Activated naive CD4-positive, alpha-beta T cell treated with anti-CD3 and anti-CD28 coated beads, Interleukin-2, amount 50 U/mL, for 24 hours (primary cell): Measurements from ENCODE around the gene AURKA.
"Not testable (repeated sequence)": the region's sequence is repeated elsewhere in the genome, so short reads cannot be mapped to it uniquely, and the experiment has no call there.

ENCODE experiments used
- H3K27ac Mint-ChIP-seq: one replicate; pipeline ENCODE4 v1.8.0; 2021; ENCODE audit warnings: mild to moderate bottlenecking, mixed read lengths
- H3K27me3 Mint-ChIP-seq: one replicate; pipeline ENCODE4 v1.8.0; 2021; ENCODE audit warnings: mixed read lengths
- H3K36me3 Mint-ChIP-seq: one replicate; pipeline ENCODE4 v1.8.0; 2021; ENCODE audit warnings: mixed read lengths
- H3K4me1 Mint-ChIP-seq: one replicate; pipeline ENCODE4 v1.8.0; 2021; ENCODE audit warnings: mixed read lengths
- H3K4me3 Mint-ChIP-seq: one replicate; pipeline ENCODE4 v1.8.0; 2021; ENCODE audit warnings: mild to moderate bottlenecking, mixed read lengths
- H3K9me3 Mint-ChIP-seq: one replicate; pipeline ENCODE4 v1.8.0; 2021; ENCODE audit warnings: mixed read lengths

The AURKA gene

DNA sequence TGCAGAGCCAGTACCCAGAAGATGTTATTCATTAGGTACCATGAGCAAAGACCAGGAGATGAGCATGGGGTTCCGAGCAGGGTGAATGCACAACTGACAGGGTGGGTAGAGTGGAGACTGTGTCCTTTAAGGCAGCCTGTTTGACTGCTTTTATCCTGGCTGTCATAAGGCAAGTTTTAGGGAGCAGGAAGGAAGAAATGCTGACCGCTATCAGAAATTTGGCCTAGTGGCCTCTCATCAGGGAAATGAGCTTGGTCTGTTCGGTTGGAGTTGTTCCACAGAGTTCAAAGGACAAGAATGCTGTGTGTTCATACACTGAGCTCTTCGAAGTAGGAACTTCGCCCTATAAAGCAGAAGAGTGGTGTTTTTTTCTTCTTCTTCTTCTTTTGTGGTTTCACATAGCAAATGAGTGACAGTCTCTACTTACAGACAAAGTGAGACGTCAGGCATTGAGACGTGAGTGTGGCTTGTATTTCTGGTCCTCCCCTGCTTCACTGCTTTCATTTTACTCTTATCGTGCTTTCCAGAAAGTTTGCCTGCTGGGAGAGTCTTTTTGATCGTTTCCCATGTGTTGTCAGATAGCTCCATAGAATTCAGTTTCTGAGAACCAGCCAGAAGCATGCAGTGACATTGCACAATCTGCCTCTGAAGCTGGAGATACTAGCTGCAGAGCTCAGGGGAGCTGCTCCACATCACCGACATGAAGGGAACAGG, 19.9 kb upstream of the AURKA start, which contains the start of gene CASS4:
Gene CASS4 (plus strand): TSS at position 502 of the 714 bp plus-strand sequence. CDS start 199 bp downstream, at position 701.
- Mint-ChIP-seq H3K36me3 (peaks cover 7% of the 10 kb centered on the region), H3K27ac (peak within 1 kb of the TSS; percentile 97), H3K27me3 (no peaks in the 10 kb centered on the region), H3K4me1 (peaks cover 61% of the 10 kb centered on the region), H3K9me3 (no peaks in the 10 kb centered on the region), H3K4me3 (peak within 1 kb of the TSS; percentile 86)

DNA sequence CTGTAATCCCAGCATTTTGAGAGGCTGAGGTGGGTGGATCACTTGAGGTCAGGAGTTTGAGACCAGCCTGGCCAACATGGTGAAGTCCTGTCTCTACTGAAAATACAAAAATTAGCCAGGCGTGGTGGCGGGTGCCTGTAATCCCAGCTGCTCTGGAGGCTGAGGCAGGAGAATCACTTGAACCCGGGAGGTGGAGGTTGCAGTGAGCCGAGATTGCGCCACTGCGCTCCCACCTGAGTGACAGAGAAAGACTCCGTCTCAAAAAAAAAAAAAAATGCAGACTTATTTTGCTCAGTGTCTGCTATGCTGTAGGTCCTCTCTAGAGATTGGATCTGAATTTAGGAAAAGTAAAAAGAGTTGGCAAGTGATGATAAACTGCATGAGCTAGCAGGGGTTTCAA, 19.3 kb upstream of the AURKA start:
- H3K4me3 Mint-ChIP-seq, result peak overlapping the region; percentile 86
- peaks cover 57% of the 10 kb centered on the region for H3K4me1 Mint-ChIP-seq
- H3K27me3 Mint-ChIP-seq, H3K36me3 Mint-ChIP-seq, H3K9me3 Mint-ChIP-seq: not testable (repeated sequence)
- peak overlapping the region; percentile 97 for H3K27ac Mint-ChIP-seq

DNA sequence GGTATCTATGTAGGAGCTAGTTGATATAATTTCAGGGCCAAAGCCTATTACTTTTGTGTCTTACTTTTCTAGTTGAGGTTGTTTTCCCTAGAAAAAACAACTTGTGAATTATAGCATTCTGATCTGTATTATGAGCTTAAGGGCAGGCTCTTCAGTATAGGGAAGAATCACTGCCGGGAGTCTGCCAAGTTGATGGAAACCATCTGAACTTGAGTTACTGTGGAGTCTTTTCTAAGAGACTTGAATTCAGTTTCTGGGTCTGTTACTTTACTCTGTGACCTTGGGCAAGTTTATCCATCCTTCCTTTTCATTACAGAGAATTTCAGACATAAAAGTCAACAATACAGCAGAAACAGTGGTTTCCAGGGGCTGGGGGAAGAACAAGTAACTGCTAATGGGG, 17.9 kb upstream of the AURKA start:
- H3K27ac Mint-ChIP-seq, result peak overlapping the region; percentile 82
- no peaks in the 10 kb centered on the region for H3K27me3 Mint-ChIP-seq
- no peaks in the 10 kb centered on the region for H3K9me3 Mint-ChIP-seq
- H3K4me1 Mint-ChIP-seq, result peaks cover 58% of the 10 kb centered on the region
- no peak overlapping the region for H3K4me3 Mint-ChIP-seq
- H3K36me3 Mint-ChIP-seq, result peaks cover 10% of the 10 kb centered on the region

DNA sequence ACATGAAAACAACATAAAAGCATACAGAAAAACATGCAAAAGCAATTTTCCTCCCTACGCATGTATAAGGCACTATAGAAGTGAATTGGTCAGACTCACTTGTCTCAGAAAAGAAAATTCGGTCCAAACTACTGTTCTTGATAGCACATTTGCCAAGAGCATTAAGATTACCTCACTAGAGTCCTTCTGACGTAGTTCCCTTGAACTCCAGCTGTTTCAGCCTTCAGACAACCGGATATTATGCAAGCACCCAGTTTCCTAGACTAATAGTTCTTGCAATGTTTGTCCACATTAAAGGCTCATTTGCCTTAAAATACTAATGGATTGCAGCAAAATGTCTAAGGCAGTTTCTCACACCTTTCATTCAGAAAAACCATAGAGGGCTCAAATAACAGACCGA, 17.5 kb upstream of the AURKA start:
- H3K27me3 Mint-ChIP-seq, result no peaks in the 10 kb centered on the region
- no peak overlapping the region for H3K4me3 Mint-ChIP-seq
- H3K36me3 Mint-ChIP-seq, result peaks cover 10% of the 10 kb centered on the region
- H3K4me1 Mint-ChIP-seq, result peaks cover 54% of the 10 kb centered on the region
- H3K27ac Mint-ChIP-seq, result no peak overlapping the region
- no peaks in the 10 kb centered on the region for H3K9me3 Mint-ChIP-seq

DNA sequence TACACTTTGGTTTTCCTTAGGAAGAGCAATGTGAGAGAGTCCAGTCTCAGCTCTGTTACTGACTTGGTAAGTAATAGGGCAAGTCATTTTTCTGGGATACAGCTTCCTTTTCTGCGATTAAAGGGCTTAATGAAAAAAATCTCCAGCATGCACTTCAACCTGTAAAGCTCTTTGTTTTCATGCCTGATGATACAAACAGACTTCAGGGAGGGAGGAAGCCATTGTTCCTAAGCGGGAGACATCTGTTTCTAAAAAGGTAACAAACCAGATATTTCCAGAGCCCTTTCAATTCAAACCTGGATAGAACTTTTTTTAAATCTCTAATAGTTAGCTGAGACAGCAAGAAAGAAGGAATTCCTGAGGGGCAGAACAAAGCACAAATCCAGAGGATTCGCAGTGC, 14.9 kb upstream of the AURKA start:
- no peaks in the 10 kb centered on the region for H3K27me3 Mint-ChIP-seq
- no peak overlapping the region for H3K27ac Mint-ChIP-seq
- peaks cover 14% of the 10 kb centered on the region for H3K36me3 Mint-ChIP-seq
- no peaks in the 10 kb centered on the region for H3K9me3 Mint-ChIP-seq
- no peak overlapping the region for H3K4me3 Mint-ChIP-seq
- H3K4me1 Mint-ChIP-seq, result peaks cover 40% of the 10 kb centered on the region

DNA sequence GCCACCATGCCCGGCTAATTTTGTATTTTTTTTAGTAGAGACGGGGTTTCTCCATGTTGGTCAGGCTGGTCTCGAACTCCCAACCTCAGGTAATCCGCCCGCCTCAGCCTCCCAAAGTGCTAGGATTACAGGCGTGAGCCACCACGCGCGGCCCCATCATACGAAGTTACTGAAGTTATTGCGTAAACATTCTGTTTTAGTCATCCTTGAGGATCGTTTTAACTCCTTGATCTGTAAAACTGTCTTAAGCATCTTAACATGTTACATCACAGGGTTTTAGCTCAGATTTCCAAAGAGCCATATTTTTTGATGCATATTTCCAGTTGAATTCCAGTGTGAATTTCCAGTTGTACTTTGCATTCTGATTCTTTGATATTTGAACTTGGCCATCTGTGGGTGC, 13.3 kb upstream of the AURKA start:
- peaks cover 30% of the 10 kb centered on the region for H3K4me1 Mint-ChIP-seq
- H3K36me3 Mint-ChIP-seq, result peaks cover 14% of the 10 kb centered on the region
- not testable (repeated sequence) for H3K27me3 Mint-ChIP-seq, H3K4me3 Mint-ChIP-seq, H3K9me3 Mint-ChIP-seq
- H3K27ac Mint-ChIP-seq, result peak overlapping the region; percentile 4

DNA sequence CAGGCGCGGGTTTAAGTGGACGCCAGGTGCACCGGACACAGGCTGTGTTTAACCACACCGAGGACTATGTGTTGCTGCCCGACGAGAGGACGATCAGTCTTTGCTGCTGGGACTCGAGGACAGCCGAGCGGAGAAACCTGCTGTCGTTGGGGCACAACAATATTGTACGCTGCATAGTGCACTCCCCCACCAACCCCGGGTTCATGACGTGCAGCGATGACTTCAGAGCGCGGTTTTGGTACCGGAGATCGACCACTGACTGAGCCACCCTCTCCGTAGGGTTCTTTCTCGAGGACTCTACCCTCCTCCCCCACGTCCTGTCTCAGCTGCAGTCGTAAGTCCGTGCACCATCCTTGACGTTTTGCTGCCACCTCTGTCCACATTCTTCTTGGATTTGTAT, 11.4 kb upstream of the AURKA start:
- Mint-ChIP-seq H3K4me3 (no peak overlapping the region), H3K27me3 (no peaks in the 10 kb centered on the region), H3K4me1 (peaks cover 31% of the 10 kb centered on the region), H3K36me3 (peaks cover 15% of the 10 kb centered on the region), H3K27ac (no peak overlapping the region), H3K9me3 (no peaks in the 10 kb centered on the region)

DNA sequence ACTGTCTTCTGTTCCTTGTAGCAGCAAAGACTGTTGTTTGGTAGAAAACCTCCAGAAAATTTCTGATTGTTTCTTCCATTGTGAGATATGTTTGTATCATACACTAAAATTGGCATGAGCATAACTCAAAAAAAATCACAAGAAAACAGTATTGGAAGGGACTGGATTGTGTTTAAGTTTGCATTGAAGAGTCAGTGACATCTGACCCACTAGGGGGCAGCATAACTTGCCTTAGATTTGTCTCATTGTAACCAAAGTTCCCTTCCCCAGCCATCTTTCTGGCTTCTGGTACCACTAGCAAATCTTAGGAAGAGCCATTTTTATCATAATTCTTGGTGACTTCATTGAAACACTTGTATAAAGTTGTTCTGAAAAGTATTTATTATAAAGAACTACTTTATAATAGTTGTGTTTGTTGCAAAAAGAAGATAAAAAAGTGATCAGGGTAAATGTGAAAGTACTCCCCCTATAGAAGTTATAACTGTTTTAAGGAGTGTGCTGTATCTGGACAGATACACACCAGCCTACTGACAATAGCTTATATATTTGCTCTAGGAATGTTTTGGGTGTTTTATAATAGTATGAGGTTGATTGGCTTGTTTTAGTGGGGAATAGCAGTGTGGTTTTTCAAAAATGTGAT, 8.1 kb upstream of the AURKA start:
- peaks cover 12% of the 10 kb centered on the region for H3K36me3 Mint-ChIP-seq
- H3K27ac Mint-ChIP-seq, result peak overlapping the region; percentile 68
- H3K4me1 Mint-ChIP-seq, result peaks cover 30% of the 10 kb centered on the region
- no peaks in the 10 kb centered on the region for H3K27me3 Mint-ChIP-seq
- H3K4me3 Mint-ChIP-seq, result peak overlapping the region; percentile 49
- H3K9me3 Mint-ChIP-seq, result no peaks in the 10 kb centered on the region

DNA sequence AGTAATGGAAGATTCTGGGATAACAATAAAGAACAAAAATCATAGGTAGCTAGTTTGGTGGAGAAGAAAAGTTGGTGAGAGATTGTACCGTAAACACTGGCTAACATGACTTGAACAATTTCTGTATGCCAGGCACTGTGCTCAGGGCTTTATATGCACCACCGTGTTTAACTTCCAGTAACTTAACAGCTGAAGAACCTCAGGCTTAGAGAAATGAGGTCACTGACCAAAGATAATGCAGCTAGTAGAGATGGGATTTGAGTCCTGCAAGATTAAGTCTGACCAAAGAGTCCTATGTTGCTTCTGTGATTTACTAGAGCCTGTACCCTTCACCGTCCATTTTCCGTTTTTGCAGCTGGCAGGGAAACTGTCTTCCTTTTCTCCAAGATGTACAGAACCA, 3.2 kb upstream of the AURKA start:
- Mint-ChIP-seq H3K4me1 (peaks cover 34% of the 10 kb centered on the region), H3K27ac (no peak overlapping the region), H3K36me3 (peaks cover 7% of the 10 kb centered on the region), H3K9me3 (no peaks in the 10 kb centered on the region), H3K4me3 (no peak overlapping the region), H3K27me3 (no peaks in the 10 kb centered on the region)

DNA sequence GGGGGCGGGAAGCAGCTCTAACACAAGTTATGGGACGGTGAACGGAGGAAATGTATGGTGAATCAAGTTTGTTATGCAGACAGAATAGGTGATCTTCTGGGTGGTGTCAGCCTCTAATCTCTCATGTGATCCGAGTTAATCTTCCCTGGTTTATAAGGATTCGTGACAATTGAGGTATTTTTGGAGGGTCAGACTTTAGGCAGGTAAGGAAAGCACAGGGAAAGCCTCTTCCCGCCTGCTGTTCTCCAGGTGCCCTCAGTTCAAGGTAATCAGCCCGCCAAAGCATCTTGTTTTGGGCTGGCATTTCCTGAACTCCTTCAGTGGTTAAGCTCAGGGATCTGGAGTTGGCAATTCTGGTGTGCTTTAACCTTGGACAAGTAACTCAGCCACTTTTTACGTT, 1.6 kb upstream of the AURKA start:
- no peak overlapping the region for H3K27ac Mint-ChIP-seq
- no peak overlapping the region for H3K4me3 Mint-ChIP-seq
- peaks cover 3% of the 10 kb centered on the region for H3K36me3 Mint-ChIP-seq
- H3K9me3 Mint-ChIP-seq, result no peaks in the 10 kb centered on the region
- peaks cover 29% of the 10 kb centered on the region for H3K4me1 Mint-ChIP-seq
- H3K27me3 Mint-ChIP-seq, result no peaks in the 10 kb centered on the region

DNA sequence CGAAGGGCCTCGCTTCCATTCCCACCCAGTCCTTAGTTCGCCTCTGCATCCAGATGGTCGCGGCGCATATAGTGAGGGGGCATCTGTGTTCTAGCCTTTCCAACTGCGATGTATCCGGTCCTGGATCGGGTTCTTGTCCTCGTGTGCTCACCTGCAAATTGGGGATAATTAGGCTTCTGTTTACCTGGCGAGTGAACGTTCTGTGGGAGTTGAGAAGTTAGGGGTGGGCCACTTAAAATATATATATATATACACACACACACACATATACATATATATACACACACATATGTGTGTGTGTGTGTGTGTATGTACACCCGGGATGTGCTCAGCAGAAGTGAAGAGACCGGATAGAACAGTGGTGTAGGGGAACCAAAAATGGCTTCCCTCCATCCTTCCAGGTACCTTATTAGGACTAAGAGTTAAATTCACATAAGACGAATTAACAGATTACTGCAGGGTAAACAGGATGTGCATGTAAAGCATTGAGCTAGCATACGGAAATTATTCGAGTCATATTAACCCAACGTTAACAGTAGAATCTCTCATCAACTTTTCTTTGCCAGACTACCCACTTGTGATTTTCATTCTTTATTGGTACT, 967 bp upstream of the AURKA start:
- no peak overlapping the region for H3K4me3 Mint-ChIP-seq
- no peaks in the 10 kb centered on the region for H3K9me3 Mint-ChIP-seq
- H3K27ac Mint-ChIP-seq, result no peak overlapping the region
- no peaks in the 10 kb centered on the region for H3K27me3 Mint-ChIP-seq
- H3K4me1 Mint-ChIP-seq, result peaks cover 29% of the 10 kb centered on the region
- peaks cover 3% of the 10 kb centered on the region for H3K36me3 Mint-ChIP-seq

DNA sequence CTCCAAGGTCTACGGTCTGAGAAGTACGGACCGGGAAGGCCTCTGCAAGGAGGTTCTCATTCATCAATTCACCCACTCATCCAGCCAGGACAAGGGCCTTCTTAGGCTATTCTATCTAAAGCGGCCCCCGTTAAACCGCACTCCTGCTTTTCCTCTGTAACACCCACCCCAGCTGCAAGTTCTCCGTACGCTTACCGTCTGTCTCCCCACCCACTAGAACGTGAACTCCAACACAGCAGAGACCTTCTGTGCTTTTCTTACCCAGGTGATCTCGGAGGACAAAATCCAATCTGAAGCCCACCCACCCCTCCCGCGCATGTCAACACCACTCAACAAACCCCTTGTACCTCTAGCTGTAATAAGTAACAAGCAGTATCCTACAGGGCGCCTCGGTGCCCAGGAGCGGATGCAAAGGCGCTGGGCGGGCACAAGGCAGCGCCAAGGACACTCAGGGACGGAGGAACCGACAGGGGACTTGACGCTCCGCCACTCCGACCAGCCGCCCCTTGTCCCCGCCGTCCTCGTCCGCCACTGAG, 351 bp downstream of the AURKA start:
- H3K27me3 Mint-ChIP-seq, result no peaks in the 10 kb centered on the region
- no peaks in the 10 kb centered on the region for H3K9me3 Mint-ChIP-seq
- peak overlapping the region; percentile 68 for H3K27ac Mint-ChIP-seq
- peaks cover 29% of the 10 kb centered on the region for H3K4me1 Mint-ChIP-seq
- peaks cover 2% of the 10 kb centered on the region for H3K36me3 Mint-ChIP-seq
- H3K4me3 Mint-ChIP-seq, result no peak overlapping the region

DNA sequence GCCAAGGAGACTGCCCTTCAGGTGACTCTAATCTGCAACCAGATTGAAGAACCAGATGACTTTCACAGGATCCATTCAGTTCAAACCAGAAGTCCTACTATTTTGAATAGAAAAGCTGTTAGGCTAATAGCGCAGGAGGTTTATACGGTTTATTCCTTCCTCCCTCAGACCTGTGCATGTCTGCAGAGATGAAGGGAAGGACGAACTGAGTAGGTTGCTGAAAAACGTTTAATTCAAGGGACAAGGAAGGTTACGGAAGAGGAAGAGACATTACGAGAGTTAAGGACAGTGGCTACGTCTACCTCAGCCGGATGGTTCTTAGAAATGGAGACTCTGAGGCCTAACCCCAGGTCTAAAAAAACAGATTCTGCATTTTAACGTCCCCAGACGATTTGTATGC, 978 bp downstream of the AURKA start:
- H3K27ac Mint-ChIP-seq, result no peak overlapping the region
- H3K4me1 Mint-ChIP-seq, result peaks cover 29% of the 10 kb centered on the region
- H3K36me3 Mint-ChIP-seq, result peaks cover 2% of the 10 kb centered on the region
- H3K4me3 Mint-ChIP-seq, result no peak overlapping the region
- H3K9me3 Mint-ChIP-seq, result no peaks in the 10 kb centered on the region
- H3K27me3 Mint-ChIP-seq, result no peaks in the 10 kb centered on the region

DNA sequence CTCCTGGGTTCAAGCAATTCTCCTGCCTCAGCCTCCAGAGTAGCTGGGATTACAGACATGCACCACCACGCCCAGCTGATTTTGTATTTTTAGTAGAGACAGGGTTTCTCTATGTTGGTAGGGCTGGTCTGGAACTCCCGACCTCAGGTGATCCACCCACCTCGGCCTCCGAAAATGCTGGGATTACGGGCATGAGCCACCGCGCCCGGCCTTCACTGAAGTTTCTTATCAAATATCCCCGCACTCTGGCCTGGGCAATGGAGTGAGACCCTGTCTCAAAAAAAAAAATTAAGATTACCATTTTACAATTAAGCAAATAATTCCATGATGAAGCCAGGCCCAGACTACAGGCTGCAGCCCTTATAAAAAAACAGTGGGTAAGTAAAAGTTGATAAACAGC, 1.6 kb downstream of the AURKA start:
- H3K27ac Mint-ChIP-seq, H3K27me3 Mint-ChIP-seq, H3K4me3 Mint-ChIP-seq, H3K36me3 Mint-ChIP-seq, H3K9me3 Mint-ChIP-seq: not testable (repeated sequence)
- H3K4me1 Mint-ChIP-seq, result peaks cover 22% of the 10 kb centered on the region

DNA sequence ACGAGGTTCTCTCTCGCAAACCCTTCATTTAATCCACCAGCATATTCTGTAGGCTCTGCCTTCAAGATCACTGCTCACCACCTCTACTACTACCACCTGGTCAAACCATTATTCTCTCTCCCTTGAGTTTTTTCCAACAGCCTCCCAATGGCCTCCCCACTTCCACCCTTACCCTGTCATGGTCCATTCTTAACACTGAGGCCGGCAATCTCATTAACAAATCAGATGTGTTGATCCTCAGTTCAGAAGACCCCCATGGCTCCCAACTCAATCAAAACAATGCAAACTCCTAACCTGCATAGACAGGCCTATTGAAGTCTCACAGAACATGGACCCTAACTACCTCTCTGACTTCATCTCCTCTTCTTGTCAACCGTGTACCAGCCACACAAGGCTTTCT, 2.2 kb downstream of the AURKA start:
- Mint-ChIP-seq H3K4me1 (peaks cover 16% of the 10 kb centered on the region), H3K4me3 (no peak overlapping the region), H3K27me3 (no peaks in the 10 kb centered on the region), H3K9me3 (no peaks in the 10 kb centered on the region), H3K27ac (no peak overlapping the region), H3K36me3 (peaks cover 2% of the 10 kb centered on the region)

DNA sequence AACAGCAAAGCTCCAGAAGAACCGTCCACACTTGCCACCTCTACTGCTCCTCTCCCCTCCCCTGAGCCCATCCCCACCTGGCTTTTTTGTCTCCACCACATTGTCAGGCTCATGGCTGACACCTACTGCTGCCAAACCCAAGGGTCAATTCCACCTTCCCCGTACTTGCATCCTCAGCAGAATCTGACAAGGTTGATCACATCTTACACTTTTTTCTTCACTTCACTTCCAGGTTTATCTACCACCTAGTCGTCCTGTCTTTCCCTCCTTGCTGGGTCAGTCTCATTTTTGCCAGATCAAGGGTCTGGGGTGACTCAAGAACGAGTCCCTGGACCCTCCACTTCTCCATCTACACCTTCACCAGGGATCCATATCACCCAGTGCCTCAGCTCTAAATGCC, 3.1 kb downstream of the AURKA start:
- Mint-ChIP-seq H3K27ac (no peak overlapping the region), H3K9me3 (no peaks in the 10 kb centered on the region)

More for the DNA sequence above, 3.1 kb downstream of the AURKA start:
- Mint-ChIP-seq H3K4me3 (no peak overlapping the region), H3K36me3 (peaks cover 2% of the 10 kb centered on the region), H3K4me1 (peaks cover 9% of the 10 kb centered on the region), H3K27me3 (no peaks in the 10 kb centered on the region)
